GM23338 (cell line): ENCODE measurements around the gene ALAD. TPM values are rescaled to one million over a fixed set of nuclear protein-coding genes. Genes with fewer than 3 reads are reported as not detected.

Experiments
- ATAC-seq: fragments of 200-7000 bp; cut with Tn5 transposase; 3 replicates; pipeline ENCODE4 v1.9.1; 2020
- DNase-seq: peaks from one replicate; pipeline ENCODE4 v3.0.0-alpha.2; 2015; ENCODE audit warnings: low spot score
- H2AFZ ChIP-seq: fragments of 200-600 bp; sonication (generic); 2 replicates; pipeline ENCODE4 v1.8.0; 2016; ENCODE audit warnings: antibody characterized with exemption, mild to moderate bottlenecking, moderate library complexity
- H3F3A ChIP-seq: fragments of 200-600 bp; sonication (generic); replicated peaks from 2 replicates; pipeline ENCODE4 v1.8.0; 2017; ENCODE audit warnings: antibody characterized with exemption, mixed run types, low read depth
- H3K27ac ChIP-seq: fragments of 200-600 bp; sonication (generic); 2 replicates; pipeline ENCODE4 v1.6.1; 2016; ENCODE audit warnings: low read depth
- H3K27me3 ChIP-seq: fragments of 200-600 bp; sonication (generic); 2 replicates; pipeline ENCODE4 v1.8.0; 2016; ENCODE audit warnings: mild to moderate bottlenecking, mixed run types, moderate library complexity; ENCODE audit not compliant: insufficient read depth
- H3K36me3 ChIP-seq: fragments of 200-600 bp; sonication (generic); 2 replicates; pipeline ENCODE4 v1.8.0; 2016; ENCODE audit warnings: mild to moderate bottlenecking; ENCODE audit not compliant: insufficient read depth
- H3K4me1 ChIP-seq: fragments of 200-600 bp; sonication (generic); 2 replicates; pipeline ENCODE4 v1.8.0; 2016; ENCODE audit warnings: mild to moderate bottlenecking, moderate library complexity; ENCODE audit not compliant: insufficient read depth
- H3K4me2 ChIP-seq: fragments of 200-600 bp; sonication (generic); 2 replicates; pipeline ENCODE4 v1.7.1; 2017; ENCODE audit warnings: mixed run types
- H3K4me3 ChIP-seq: fragments of 200-600 bp; sonication (generic); 2 replicates; pipeline ENCODE4 v1.6.1; 2016; ENCODE audit warnings: mixed run types
- H3K79me2 ChIP-seq: fragments of 200-600 bp; sonication (generic); replicated peaks from 2 replicates; pipeline ENCODE4 v1.8.0; 2017; ENCODE audit warnings: mild to moderate bottlenecking; ENCODE audit not compliant: insufficient read depth
- H3K9me2 ChIP-seq: fragments of 200-600 bp; sonication (generic); 2 replicates; pipeline ENCODE4 v1.8.0; 2017; ENCODE audit not compliant: insufficient read depth
- H4K20me1 ChIP-seq: fragments of 200-600 bp; sonication (generic); replicated peaks from 2 replicates; pipeline ENCODE4 v1.8.0; 2017; ENCODE audit warnings: mild to moderate bottlenecking; ENCODE audit not compliant: insufficient read depth
- H3K27ac Mint-ChIP-seq: 2 replicates; pipeline ENCODE4 v1.8.0; 2020; ENCODE audit warnings: inconsistent platforms, mild to moderate bottlenecking, moderate library complexity, mixed read lengths
- H3K27me3 Mint-ChIP-seq: 3 replicates; pipeline ENCODE4 v1.8.0; 2022; ENCODE audit warnings: low read depth, mild to moderate bottlenecking, moderate library complexity, mixed read lengths, inconsistent platforms; ENCODE audit not compliant: insufficient read depth, poor library complexity
- H3K36me3 Mint-ChIP-seq: 3 replicates; pipeline ENCODE4 v1.8.0; 2021; ENCODE audit warnings: low read depth, mild to moderate bottlenecking, inconsistent platforms, moderate library complexity, mixed read lengths
- H3K4me1 Mint-ChIP-seq: 3 replicates; pipeline ENCODE4 v1.8.0; 2020; ENCODE audit warnings: mild to moderate bottlenecking, inconsistent platforms, mixed read lengths
- H3K4me3 Mint-ChIP-seq: 3 replicates; pipeline ENCODE4 v1.8.0; 2021; ENCODE audit warnings: moderate library complexity, mild to moderate bottlenecking, inconsistent platforms, mixed read lengths
- H3K9me3 Mint-ChIP-seq: 3 replicates; pipeline ENCODE4 v1.8.0; 2020; ENCODE audit warnings: moderate library complexity, mild to moderate bottlenecking, inconsistent platforms, mixed read lengths
- CREB1 ChIP-seq: fragments of 250-450 bp; sonication (Bioruptor Pico); IDR thresholded peaks from 2 replicates; pipeline ENCODE4 v1.5.0; 2020; ENCODE audit warnings: low read depth, mild to moderate bottlenecking, moderate library complexity
- CTCF ChIP-seq, 2 experiments: fragments of 200-600 bp in 1 of 2; sonication (generic) in 1 of 2; conservative IDR thresholded peaks; 2 replicates each; pipeline versions ENCODE4 v1.5.1 to v1.6.1; 2016 to 2017; ENCODE audit warnings: antibody characterized with exemption in 2 of 2, low read depth in 2 of 2, mild to moderate bottlenecking in 2 of 2, moderate library complexity in 1 of 2
- ETS1 ChIP-seq: IDR thresholded peaks from 2 replicates; pipeline ENCODE4 v1.6.1; 2016; ENCODE audit warnings: antibody characterized with exemption
- EZH2 ChIP-seq: fragments of 200-600 bp; sonication (generic); IDR thresholded peaks from one replicate; pipeline ENCODE4 v1.8.0; 2017; ENCODE audit warnings: antibody characterized with exemption, mild to moderate bottlenecking, low read depth; ENCODE audit not compliant: unreplicated experiment
- EZH2phosphoT487 ChIP-seq: fragments of 200-600 bp; sonication (generic); IDR thresholded peaks from one replicate; pipeline ENCODE4 v1.8.1; 2018; ENCODE audit warnings: antibody characterized with exemption; ENCODE audit not compliant: unreplicated experiment
- JUNB ChIP-seq: IDR thresholded peaks from one replicate; pipeline ENCODE4 v1.6.1; 2016; ENCODE audit warnings: antibody characterized with exemption; ENCODE audit not compliant: unreplicated experiment
- POLR2AphosphoS5 ChIP-seq: IDR thresholded peaks from 2 replicates; pipeline ENCODE4 v1.6.1; 2016; ENCODE audit warnings: antibody characterized with exemption, low read depth
- STAT1 ChIP-seq: IDR thresholded peaks from one replicate; pipeline ENCODE4 v1.6.1; 2016; ENCODE audit warnings: antibody characterized with exemption; ENCODE audit not compliant: unreplicated experiment
- ZNF114 ChIP-seq: fragments of 250-450 bp; sonication (Bioruptor Pico); IDR thresholded peaks from 2 replicates; pipeline ENCODE4 v1.5.0; 2020; ENCODE audit warnings: mild to moderate bottlenecking, moderate library complexity
- ZNF331 ChIP-seq: fragments of 250-450 bp; sonication (Bioruptor Pico); IDR thresholded peaks from 2 replicates; pipeline ENCODE4 v1.5.0; 2020; ENCODE audit warnings: low read depth, mild to moderate bottlenecking, moderate library complexity
- polyA plus RNA-seq: library from polyadenylated mRNA; unstranded; fragments of >200 nt; fragmentation: Nextera tagmentation; extraction: Ambion mirVana; gene quantifications from 2 replicates; pipeline ENCODE4 v1.2.1, GENCODE V29; 2016
- total RNA-seq: library from RNA; depleted of rRNA; stranded (reverse); fragments of >200 nt; shearing (Covaris generic); gene quantifications from 2 replicates; pipeline ENCODE4 v1.2.3, GENCODE V29; 2014
- TF ChIP-seq, protein P1 (sequence below): fragments of 250-450 bp; sonication (Bioruptor Pico); IDR thresholded peaks from 2 replicates; pipeline ENCODE4 v1.5.0; 2020; ENCODE audit warnings: mild to moderate bottlenecking, moderate library complexity
- TF ChIP-seq, protein P2 (sequence below): IDR thresholded peaks from one replicate; pipeline ENCODE4 v1.6.1; 2018; ENCODE audit warnings: antibody characterized with exemption; ENCODE audit not compliant: unreplicated experiment

Gene ALAD
- total and polyA plus RNA-seq, 2 experiments from 2014 or later = 7.1 to 10.1 TPM

- Histone ChIP-seq H3K79me2 (no peaks in the 10 kb centered on the region), H3K36me3 (no peaks in the 10 kb centered on the region), H3F3A (no peaks in the 10 kb centered on the region), H3K9me2 (no peaks in the 10 kb centered on the region), H3K4me2 (no peak overlapping the region), H3K4me1 (no peaks in the 10 kb centered on the region), H3K27ac (no peak overlapping the region), H4K20me1 (no peaks in the 10 kb centered on the region), H3K27me3 (no peaks in the 10 kb centered on the region), H2AFZ (no peak overlapping the region), H3K4me3 (no peak overlapping the region)
- Mint-ChIP-seq H3K9me3 (no peaks in the 10 kb centered on the region), H3K36me3 (no peaks in the 10 kb centered on the region), H3K4me1 (no peaks in the 10 kb centered on the region), H3K27me3 (no peaks in the 10 kb centered on the region), H3K4me3 (no peak overlapping the region), H3K27ac (no peak overlapping the region)
- DNase-seq = no peak
- ATAC-seq = no peak
- no peak for TF ChIP-seq CTCF (conservative IDR thresholded peaks at IDR 0.05; ENCODE audit: low read depth in 2 of 2)
- no peak for TF ChIP-seq STAT1
- no peak for TF ChIP-seq ZNF331
- no peak for TF ChIP-seq JUNB
- no peak for TF ChIP-seq ZNF114 (CRISPR knock-in tag)
- no peak for TF ChIP-seq EZH2
- TF ChIP-seq ETS1 = no peak
- TF ChIP-seq EZH2phosphoT487 = no peak
- TF ChIP-seq, protein P1, sequence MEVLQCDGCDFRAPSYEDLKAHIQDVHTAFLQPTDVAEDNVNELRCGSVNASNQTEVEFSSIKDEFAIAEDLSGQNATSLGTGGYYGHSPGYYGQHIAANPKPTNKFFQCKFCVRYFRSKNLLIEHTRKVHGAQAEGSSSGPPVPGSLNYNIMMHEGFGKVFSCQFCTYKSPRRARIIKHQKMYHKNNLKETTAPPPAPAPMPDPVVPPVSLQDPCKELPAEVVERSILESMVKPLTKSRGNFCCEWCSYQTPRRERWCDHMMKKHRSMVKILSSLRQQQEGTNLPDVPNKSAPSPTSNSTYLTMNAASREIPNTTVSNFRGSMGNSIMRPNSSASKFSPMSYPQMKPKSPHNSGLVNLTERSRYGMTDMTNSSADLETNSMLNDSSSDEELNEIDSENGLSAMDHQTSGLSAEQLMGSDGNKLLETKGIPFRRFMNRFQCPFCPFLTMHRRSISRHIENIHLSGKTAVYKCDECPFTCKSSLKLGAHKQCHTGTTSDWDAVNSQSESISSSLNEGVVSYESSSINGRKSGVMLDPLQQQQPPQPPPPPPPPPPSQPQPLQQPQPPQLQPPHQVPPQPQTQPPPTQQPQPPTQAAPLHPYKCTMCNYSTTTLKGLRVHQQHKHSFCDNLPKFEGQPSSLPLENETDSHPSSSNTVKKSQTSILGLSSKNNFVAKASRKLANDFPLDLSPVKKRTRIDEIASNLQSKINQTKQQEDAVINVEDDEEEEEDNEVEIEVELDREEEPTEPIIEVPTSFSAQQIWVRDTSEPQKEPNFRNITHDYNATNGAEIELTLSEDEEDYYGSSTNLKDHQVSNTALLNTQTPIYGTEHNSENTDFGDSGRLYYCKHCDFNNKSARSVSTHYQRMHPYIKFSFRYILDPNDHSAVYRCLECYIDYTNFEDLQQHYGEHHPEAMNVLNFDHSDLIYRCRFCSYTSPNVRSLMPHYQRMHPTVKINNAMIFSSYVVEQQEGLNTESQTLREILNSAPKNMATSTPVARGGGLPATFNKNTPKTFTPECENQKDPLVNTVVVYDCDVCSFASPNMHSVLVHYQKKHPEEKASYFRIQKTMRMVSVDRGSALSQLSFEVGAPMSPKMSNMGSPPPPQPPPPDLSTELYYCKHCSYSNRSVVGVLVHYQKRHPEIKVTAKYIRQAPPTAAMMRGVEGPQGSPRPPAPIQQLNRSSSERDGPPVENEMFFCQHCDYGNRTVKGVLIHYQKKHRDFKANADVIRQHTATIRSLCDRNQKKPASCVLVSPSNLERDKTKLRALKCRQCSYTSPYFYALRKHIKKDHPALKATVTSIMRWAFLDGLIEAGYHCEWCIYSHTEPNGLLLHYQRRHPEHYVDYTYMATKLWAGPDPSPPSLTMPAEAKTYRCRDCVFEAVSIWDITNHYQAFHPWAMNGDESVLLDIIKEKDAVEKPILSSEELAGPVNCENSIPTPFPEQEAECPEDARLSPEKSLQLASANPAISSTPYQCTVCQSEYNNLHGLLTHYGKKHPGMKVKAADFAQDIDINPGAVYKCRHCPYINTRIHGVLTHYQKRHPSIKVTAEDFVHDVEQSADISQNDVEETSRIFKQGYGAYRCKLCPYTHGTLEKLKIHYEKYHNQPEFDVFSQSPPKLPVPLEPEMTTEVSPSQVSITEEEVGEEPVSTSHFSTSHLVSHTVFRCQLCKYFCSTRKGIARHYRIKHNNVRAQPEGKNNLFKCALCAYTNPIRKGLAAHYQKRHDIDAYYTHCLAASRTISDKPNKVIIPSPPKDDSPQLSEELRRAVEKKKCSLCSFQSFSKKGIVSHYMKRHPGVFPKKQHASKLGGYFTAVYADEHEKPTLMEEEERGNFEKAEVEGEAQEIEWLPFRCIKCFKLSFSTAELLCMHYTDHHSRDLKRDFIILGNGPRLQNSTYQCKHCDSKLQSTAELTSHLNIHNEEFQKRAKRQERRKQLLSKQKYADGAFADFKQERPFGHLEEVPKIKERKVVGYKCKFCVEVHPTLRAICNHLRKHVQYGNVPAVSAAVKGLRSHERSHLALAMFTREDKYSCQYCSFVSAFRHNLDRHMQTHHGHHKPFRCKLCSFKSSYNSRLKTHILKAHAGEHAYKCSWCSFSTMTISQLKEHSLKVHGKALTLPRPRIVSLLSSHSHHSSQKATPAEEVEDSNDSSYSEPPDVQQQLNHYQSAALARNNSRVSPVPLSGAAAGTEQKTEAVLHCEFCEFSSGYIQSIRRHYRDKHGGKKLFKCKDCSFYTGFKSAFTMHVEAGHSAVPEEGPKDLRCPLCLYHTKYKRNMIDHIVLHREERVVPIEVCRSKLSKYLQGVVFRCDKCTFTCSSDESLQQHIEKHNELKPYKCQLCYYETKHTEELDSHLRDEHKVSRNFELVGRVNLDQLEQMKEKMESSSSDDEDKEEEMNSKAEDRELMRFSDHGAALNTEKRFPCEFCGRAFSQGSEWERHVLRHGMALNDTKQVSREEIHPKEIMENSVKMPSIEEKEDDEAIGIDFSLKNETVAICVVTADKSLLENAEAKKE (CRISPR knock-in tag) = no peak
- no peak for TF ChIP-seq CREB1 (CRISPR knock-in tag)
- TF ChIP-seq POLR2AphosphoS5 = no peak
- TF ChIP-seq, protein P2, sequence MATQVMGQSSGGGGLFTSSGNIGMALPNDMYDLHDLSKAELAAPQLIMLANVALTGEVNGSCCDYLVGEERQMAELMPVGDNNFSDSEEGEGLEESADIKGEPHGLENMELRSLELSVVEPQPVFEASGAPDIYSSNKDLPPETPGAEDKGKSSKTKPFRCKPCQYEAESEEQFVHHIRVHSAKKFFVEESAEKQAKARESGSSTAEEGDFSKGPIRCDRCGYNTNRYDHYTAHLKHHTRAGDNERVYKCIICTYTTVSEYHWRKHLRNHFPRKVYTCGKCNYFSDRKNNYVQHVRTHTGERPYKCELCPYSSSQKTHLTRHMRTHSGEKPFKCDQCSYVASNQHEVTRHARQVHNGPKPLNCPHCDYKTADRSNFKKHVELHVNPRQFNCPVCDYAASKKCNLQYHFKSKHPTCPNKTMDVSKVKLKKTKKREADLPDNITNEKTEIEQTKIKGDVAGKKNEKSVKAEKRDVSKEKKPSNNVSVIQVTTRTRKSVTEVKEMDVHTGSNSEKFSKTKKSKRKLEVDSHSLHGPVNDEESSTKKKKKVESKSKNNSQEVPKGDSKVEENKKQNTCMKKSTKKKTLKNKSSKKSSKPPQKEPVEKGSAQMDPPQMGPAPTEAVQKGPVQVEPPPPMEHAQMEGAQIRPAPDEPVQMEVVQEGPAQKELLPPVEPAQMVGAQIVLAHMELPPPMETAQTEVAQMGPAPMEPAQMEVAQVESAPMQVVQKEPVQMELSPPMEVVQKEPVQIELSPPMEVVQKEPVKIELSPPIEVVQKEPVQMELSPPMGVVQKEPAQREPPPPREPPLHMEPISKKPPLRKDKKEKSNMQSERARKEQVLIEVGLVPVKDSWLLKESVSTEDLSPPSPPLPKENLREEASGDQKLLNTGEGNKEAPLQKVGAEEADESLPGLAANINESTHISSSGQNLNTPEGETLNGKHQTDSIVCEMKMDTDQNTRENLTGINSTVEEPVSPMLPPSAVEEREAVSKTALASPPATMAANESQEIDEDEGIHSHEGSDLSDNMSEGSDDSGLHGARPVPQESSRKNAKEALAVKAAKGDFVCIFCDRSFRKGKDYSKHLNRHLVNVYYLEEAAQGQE = no peak
Measured at GRCh38 chr9:113361304-113362018, 39.6 kb downstream of the ALAD start.
